Measurements from ENCODE around the gene SPTBN1. TPM values are rescaled to one million over a fixed set of nuclear protein-coding genes. Genes with fewer than 3 reads are reported as not detected.

The SPTBN1 gene
- total RNA-seq, 1 donor from 2014 or later, result 983 TPM

DNA sequence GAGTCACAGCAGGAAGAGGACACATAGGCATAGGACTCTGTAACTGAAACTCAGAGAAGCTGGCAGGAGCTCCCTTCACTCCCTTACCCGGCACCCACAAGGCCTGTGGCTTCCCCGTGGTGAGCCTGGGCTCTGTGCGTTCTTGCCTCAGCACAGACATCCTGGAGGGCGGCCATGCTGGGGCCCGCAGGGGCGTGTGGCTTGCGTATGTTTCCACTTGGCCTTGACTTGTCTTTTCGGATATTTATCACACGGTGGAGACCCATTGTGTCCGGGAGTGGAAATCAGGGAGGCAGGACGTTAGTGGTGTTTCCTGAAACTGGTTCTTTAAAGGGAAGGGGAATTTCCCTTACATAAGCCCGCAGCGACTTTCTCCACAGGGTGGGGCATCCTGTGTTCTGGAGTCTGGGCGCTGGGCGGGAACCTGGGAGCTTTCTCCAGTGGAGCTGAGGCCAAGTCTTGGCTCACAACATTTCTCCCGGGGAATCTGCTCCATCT, 217.4 kb downstream of the SPTBN1 start:
- Mint-ChIP-seq H3K36me3 (ENCODE audit: low read depth, unreplicated experiment) (peaks cover 46% of the 10 kb centered on the region), H3K27ac (ENCODE audit: unreplicated experiment) (peak overlapping the region; percentile 94), H3K4me1 (ENCODE audit: unreplicated experiment) (peaks cover 68% of the 10 kb centered on the region), H3K27me3 (ENCODE audit: unreplicated experiment) (peaks cover 30% of the 10 kb centered on the region), H3K4me3 (ENCODE audit: unreplicated experiment) (peak overlapping the region; percentile 76), H3K9me3 (ENCODE audit: unreplicated experiment) (no peaks in the 10 kb centered on the region)
- DNase-seq (ENCODE audit: low spot score), result peak; percentile 66
- TF ChIP-seq, protein P1, sequence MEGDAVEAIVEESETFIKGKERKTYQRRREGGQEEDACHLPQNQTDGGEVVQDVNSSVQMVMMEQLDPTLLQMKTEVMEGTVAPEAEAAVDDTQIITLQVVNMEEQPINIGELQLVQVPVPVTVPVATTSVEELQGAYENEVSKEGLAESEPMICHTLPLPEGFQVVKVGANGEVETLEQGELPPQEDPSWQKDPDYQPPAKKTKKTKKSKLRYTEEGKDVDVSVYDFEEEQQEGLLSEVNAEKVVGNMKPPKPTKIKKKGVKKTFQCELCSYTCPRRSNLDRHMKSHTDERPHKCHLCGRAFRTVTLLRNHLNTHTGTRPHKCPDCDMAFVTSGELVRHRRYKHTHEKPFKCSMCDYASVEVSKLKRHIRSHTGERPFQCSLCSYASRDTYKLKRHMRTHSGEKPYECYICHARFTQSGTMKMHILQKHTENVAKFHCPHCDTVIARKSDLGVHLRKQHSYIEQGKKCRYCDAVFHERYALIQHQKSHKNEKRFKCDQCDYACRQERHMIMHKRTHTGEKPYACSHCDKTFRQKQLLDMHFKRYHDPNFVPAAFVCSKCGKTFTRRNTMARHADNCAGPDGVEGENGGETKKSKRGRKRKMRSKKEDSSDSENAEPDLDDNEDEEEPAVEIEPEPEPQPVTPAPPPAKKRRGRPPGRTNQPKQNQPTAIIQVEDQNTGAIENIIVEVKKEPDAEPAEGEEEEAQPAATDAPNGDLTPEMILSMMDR (IDR thresholded peaks at IDR 0.05; ENCODE audit: unreplicated experiment), result no peak

DNA sequence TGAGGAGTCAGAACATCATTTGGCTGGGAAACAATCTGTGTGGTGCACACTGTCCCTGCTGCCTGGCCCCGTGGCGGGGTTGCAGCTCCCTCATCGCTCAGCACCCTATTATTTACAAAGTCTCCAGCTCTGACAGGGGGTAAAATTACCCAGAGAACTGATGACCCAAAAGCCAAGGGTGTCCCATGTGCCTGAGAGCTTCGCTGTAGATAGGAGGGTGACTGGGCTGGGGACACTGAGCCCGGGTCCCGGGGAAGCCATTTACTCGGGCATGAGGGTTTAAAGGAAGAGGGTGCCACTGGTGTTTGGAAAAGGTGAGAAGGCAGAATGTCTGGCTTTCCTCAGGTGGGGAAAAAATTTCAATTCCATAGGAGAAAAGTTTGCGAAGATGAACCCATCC, 219.2 kb downstream of the SPTBN1 start:
- no peak overlapping the region for H3K4me3 Mint-ChIP-seq (ENCODE audit: unreplicated experiment)
- peaks cover 21% of the 10 kb centered on the region for H3K27me3 Mint-ChIP-seq (ENCODE audit: unreplicated experiment)
- peaks cover 32% of the 10 kb centered on the region for H3K36me3 Mint-ChIP-seq (ENCODE audit: low read depth, unreplicated experiment)
- DNase-seq (ENCODE audit: low spot score), result no peak
- peaks cover 67% of the 10 kb centered on the region for H3K4me1 Mint-ChIP-seq (ENCODE audit: unreplicated experiment)
- TF ChIP-seq, protein P1 (IDR thresholded peaks at IDR 0.05; ENCODE audit: unreplicated experiment), result no peak
- no peak overlapping the region for H3K27ac Mint-ChIP-seq (ENCODE audit: unreplicated experiment)
- no peaks in the 10 kb centered on the region for H3K9me3 Mint-ChIP-seq (ENCODE audit: unreplicated experiment)

DNA sequence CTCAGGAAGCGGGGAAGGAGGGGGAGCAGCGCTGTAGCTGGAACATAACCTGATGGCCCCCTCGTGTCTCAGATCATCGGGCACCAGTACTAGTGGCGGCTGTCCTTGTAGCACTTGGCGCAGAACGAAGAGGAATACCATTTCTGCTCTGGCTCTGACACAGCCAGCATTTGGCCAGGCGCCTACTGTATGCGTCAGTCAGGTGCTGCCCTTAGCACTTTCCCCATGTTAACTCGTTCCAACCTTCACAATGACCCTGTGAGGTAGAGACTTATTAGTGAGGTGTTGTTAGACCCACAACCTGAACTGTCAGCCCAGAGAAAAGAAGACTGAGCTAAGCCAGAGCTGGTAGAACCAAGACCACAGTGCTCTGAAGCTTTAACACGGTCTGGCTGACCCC, 219.6 kb downstream of the SPTBN1 start:
- H3K27me3 Mint-ChIP-seq (ENCODE audit: unreplicated experiment), result peaks cover 19% of the 10 kb centered on the region
- DNase-seq (ENCODE audit: low spot score), result no peak
- H3K27ac Mint-ChIP-seq (ENCODE audit: unreplicated experiment), result no peak overlapping the region
- no peaks in the 10 kb centered on the region for H3K9me3 Mint-ChIP-seq (ENCODE audit: unreplicated experiment)
- H3K4me1 Mint-ChIP-seq (ENCODE audit: unreplicated experiment), result peaks cover 62% of the 10 kb centered on the region
- peak overlapping the region; percentile 14 for H3K4me3 Mint-ChIP-seq (ENCODE audit: unreplicated experiment)
- TF ChIP-seq, protein P1 (IDR thresholded peaks at IDR 0.05; ENCODE audit: unreplicated experiment), result no peak
- H3K36me3 Mint-ChIP-seq (ENCODE audit: low read depth, unreplicated experiment), result peaks cover 27% of the 10 kb centered on the region

DNA sequence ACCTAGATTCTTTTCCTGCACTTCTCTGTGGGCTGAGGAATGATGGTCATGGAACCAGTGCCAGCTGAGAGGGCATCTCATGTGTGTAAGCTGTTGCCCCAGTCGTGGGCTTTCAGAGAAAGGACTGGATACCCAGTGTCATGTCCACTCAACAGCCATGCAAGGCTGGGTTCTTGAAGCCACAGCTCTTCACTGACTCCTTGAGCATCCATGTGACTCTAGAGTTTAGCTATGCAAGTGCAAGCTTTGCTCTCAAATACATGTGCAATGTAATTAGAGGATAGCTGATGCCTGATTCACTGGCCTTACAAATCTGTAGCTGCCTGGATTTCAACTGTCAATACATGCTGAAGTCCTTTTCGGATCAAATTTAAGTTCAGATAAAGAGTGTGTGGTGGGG, 220.5 kb downstream of the SPTBN1 start:
- peaks cover 23% of the 10 kb centered on the region for H3K36me3 Mint-ChIP-seq (ENCODE audit: low read depth, unreplicated experiment)
- TF ChIP-seq, protein P1 (IDR thresholded peaks at IDR 0.05; ENCODE audit: unreplicated experiment), result no peak
- DNase-seq (ENCODE audit: low spot score), result no peak
- no peak overlapping the region for H3K4me3 Mint-ChIP-seq (ENCODE audit: unreplicated experiment)
- no peaks in the 10 kb centered on the region for H3K9me3 Mint-ChIP-seq (ENCODE audit: unreplicated experiment)
- no peak overlapping the region for H3K27ac Mint-ChIP-seq (ENCODE audit: unreplicated experiment)
- peaks cover 16% of the 10 kb centered on the region for H3K27me3 Mint-ChIP-seq (ENCODE audit: unreplicated experiment)
- H3K4me1 Mint-ChIP-seq (ENCODE audit: unreplicated experiment), result peaks cover 56% of the 10 kb centered on the region

DNA sequence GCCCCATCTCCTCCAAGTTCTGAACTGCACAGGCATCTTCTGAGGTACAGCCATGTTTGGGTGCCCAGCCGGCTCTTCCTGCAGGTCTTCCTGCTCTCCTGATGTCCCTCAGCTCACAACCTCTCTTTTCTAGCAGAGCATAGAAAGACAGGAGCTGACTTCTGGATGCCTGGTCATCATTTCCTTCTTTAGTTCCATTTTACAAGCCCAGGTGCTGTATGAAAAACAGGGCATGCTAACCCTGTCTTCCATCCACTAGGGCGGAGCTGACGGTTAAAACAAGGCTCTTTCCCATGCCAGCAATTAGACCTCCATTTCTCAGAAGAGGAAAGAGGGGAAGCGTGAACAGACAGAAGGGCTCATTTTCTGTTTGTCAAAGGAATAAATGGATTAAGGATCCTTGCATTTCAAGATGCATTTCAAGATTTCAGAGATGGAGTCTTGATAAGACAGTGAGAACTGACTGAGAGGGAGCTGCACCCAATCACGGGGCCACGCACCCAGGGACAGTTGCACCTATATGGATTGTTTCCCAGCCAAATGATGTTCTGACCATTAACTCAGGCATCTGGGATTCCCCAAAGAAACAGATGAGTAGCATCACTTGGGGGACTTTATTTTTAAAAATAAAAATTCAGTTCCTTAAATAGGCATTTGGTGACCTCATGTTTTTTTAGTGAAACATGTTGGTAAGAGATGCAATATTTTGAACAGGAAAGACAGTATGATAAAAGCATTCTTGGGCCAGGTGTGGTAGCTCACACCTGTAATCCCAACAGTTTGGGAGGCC, 221.5 kb downstream of the SPTBN1 start:
- no peak for DNase-seq (ENCODE audit: low spot score)
- TF ChIP-seq, protein P1 (IDR thresholded peaks at IDR 0.05; ENCODE audit: unreplicated experiment), result no peak
- Mint-ChIP-seq H3K27ac (ENCODE audit: unreplicated experiment) (peak overlapping the region; percentile 70), H3K4me3 (ENCODE audit: unreplicated experiment) (peak overlapping the region; percentile 53), H3K4me1 (ENCODE audit: unreplicated experiment) (peaks cover 46% of the 10 kb centered on the region), H3K36me3 (ENCODE audit: low read depth, unreplicated experiment) (peaks cover 17% of the 10 kb centered on the region), H3K27me3 (ENCODE audit: unreplicated experiment) (peaks cover 16% of the 10 kb centered on the region), H3K9me3 (ENCODE audit: unreplicated experiment) (no peaks in the 10 kb centered on the region)

All from endothelial cell (in vitro differentiated cells).